ENCODE measurements around the gene HS1BP3.

GRCh38 chr2:20567926-20568179 lies 83.0 kb downstream of the HS1BP3 start:
- TF ChIP-seq SMC3 (IDR thresholded peaks at IDR 0.05; ENCODE audit: low read depth, low read length) (no peak), POLR2A (IDR thresholded peaks at IDR 0.05; ENCODE audit: low read depth, low read length) (no peak), CTCF (conservative IDR thresholded peaks at IDR 0.05; ENCODE audit: low read depth, low read length) (no peak)
